ENCODE results near the gene FAM120B.
"Not testable (repeated sequence)": the region's sequence is repeated elsewhere in the genome, so short reads cannot be mapped to it uniquely, and the experiment has no call there.

Gene FAM120B

DNA sequence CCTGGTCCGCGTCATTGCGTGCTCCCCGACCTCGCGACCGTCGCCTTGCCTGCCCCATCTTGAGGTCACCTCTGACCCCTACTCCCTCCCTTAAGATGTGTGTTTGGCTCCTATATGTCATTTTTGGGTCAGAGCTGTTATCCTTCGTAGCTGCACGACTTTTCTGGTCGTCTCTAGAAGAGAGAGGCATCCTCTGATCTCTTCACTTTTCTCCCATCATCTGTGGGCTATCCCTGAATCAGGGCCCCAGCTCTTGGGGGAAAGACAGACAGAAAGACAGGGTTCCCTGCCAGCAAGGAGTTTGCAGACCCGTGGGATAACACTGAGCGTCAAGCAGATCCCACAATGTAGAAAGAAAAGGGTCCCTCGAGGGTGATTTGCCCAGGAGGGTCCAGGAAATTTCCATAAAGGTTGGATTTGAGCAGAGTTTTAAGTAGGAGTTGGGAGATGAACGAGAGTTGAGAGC is 555 bp downstream of the FAM120B start:
- no peak for DNase-seq

DNA sequence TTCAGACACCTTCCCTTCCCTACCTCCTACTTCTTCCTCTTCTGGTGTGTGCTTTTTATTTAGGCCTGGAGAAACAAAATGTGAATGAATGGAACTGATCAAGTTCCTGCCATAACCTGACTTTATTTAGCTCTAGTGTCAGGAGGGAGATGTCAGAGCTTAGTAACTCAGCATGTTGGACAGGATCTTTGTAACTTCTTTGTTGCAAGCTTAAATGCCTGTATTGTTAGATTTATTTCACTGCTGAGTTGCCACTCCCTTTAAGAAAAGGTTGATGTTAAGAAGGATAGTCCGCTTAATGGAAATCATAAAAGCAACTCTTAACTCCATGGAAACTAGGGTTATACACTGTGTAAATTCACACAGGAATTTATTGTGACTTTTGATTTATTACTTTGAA is 2.2 kb downstream of the FAM120B start:
- DNase-seq: no peak

GRCh38 chr6:170311696-170312095 is 5.1 kb downstream of the FAM120B start:
- no peak for DNase-seq

GRCh38 chr6:170312876-170313275 is 6.3 kb downstream of the FAM120B start:
- DNase-seq: no peak

DNA sequence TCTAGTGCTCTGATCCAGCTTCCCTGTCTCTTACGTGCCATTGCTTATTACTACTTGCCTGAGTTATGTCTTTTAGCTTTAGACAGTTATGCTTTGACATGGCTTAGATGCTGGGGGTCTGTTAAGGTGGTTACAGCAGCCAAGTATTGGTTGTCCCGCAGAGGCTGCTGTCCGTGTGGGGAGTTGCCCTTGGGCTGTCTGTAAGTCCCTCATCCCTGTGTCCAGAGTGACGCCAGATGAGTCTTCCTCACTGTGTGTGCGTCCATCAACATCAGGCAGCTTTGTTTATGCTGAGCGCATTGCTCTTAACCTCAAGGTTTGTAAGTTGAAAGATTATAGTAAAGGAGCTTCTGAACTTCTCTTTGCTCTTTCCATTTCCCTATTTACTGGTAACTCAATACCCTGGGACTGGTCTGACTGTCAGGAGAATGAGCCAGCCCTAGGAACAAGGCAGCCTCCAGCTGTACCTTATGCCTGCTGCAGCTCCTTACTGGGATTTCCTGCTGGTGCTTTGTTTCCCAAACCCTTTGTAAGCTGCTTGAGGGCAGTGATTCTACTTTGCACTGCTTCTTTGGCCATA is 7.2 kb downstream of the FAM120B start:
- no peak for DNase-seq

DNA sequence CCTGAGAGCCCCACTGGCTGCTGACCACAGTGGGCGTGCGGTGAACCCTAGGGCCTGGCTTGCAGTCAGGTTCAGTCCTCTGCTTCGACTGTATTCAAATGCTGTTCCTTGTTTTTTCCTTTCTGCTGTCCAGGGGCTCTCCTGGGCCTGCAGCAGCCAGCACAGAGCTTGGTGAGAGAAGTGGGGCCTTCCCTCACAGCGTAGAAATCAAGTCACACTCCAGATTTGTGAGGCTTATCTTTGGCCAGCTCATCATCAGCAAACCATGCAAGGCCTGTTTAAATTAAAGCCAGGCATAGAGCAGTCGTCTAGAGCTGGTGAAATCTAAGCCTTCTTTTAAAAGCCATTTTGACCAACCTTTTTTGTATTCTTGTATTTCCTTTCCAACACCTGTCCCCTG is 8.4 kb downstream of the FAM120B start:
- no peak for DNase-seq

GRCh38 chr6:170316071-170316470 is 9.5 kb downstream of the FAM120B start:
- no peak for DNase-seq

GRCh38 chr6:170317076-170317475 is 10.5 kb downstream of the FAM120B start:
- no peak for DNase-seq

GRCh38 chr6:170317718-170318117 is 11.2 kb downstream of the FAM120B start:
- DNase-seq: no peak

GRCh38 chr6:170329321-170329720 is 22.8 kb downstream of the FAM120B start:
- no peak for DNase-seq

DNA sequence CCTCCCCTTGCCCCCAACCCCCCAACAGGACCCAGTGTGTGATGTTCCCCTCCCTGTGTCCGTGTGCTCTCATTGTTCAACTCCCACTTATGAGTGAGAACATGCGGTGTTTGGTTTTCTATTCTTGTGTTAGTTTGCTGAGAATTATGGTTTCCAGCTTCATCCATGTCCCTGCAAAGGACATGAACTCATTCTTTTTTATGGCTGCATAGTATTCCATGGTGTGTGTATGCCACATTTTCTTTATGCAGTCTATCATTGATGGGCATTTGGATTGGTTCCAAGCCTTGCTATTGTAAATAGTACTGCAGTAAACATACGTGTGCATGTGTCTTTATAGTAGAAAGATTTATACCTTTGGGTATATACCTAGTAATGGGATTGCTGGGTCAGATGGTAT is 28.6 kb downstream of the FAM120B start:
- not testable (repeated sequence) for DNase-seq

DNA sequence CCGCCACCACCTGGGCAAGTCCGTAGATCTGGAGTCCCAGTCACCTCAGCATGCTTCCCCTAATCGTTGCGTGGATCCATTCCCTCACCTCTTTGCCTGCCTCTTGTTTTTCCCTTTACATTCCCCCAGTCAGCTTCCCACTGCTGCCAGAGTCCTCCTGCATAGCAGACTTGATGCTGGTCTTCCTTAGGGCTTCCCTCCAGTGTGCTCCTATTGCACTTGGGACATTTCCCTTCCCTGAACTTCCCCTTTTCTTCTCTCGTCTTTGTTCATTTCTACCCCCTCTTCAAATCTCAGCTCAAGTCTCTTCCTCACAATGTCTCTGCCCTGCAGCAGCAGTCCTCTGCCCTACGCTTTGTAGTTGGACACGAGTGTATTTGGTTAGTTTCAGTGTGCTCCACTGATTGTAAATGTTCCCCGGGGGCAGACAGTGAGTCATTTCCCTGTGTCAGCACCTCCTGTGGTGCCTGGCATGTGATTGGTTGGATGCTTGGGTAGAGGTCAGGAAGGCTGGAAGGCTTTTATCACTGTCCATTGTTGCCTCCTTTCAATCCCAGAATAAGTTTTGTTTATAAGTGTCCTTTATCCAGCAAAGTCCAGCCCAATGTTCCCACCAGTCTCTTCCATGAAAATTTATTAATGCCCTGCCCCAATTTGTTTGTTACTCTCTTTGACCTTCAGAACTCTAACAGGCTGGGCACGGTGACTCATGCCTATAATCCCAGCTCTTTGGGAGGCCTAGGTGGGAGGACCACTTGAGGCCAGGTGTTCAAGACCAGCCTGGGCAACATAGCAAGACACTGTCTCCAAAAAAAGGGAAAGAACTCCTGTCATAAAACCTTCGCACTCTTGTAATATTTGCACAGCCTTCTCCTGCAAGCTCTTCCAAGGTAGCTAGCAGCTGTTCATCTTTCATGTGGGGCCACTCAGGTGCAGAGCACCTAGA is 38.3 kb downstream of the FAM120B start:
- DNase-seq: no peak

DNA sequence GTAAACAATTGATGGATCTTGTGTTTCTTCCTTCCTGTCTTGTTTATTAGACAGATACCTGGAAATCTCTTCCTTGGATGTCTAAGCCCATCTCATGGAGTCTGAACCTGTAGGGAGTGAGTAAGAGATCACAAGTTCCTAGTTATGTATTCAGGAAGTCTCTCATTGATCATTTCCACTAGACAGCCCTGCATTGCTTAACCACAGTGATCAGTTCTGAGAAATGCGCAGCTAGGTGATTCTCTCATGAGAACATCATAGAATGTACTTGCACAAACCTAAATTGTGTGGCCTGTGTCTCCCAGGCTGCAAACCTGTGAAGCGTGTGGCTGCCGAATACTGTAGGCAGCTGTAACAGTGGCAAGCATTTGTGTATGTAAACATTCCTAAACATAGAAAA is 39.1 kb downstream of the FAM120B start:
- DNase-seq: no peak

- no peak for DNase-seq
Observed at GRCh38 chr6:170346649-170347048, 40.1 kb downstream of the FAM120B start.

DNA sequence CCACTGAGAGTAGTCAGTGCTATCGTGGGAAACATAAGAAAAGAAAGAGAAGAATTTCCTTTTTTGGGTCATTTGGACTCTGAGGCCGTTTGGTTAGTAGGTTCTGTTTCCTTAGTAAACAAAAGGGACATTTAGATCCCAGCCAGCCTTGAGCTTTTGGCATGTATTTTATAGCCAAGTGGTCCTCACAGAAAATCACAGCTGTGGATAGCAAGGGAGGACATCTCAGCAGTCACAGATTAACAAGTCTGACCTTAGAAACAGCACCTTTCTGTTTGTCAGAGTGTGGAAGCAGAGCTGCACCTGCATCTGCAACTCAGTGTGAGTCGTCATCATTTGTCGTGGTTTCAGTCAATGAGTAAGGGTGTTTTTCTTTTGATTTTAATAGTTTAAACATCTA is 40.5 kb downstream of the FAM120B start:
- no peak for DNase-seq

- DNase-seq: no peak
Observed at GRCh38 chr6:170347975-170348374, 41.4 kb downstream of the FAM120B start.

DNA sequence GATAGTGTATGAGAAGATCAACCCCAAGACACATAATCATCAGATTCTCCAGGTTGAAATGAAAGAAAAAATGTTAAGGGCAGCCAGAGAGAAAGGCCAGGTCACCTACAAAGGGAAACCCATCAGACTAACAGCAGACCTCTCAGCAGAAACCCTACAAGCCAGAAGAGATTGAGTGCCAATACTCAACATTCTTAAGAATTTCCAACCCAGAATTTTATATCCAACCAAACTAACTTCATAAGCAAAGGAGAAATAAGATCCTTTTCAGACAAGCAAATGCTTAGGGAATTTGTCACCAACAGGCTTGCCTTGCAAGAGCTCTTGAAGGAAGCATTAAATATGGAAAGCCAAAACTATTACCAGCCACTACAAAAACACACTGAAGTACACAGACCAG is 44.9 kb downstream of the FAM120B start:
- DNase-seq: not testable (repeated sequence)

DNA sequence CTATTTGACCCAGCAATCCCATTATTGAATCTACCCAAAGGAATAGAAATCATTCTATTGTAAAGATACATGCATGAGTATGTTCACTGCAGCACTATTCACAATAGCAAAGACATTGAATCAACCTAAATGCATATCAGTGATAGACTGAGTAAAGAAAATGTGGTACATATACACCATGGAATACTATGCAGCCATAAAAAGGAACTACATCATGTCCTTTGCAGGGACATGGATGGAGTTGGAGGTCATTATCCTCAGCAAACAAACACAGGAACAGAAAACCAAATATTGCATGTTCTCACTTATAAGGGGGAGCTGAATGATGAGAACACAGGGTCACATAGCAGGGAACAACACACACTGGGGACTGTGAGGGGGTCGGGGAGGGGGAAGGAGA is 48.6 kb downstream of the FAM120B start:
- DNase-seq: not testable (repeated sequence)

DNA sequence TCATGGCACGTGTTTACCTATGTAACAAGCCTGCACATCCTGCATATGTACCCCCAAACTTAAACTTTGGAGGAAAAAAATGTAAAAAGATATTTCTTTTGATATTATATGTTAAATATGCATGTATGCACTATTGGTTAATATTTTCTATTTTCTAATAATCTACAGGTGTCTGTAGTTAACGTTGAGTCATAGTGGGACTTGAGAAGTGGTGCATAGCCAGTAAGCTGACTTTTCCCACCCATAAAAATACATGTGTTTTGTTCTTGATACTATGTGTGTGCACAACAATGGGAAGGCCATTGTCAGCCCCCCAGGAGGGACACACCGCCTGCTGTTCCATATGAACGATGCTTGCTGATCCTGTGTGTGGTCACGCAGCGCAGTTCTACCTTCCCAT is 49.1 kb downstream of the FAM120B start:
- no peak for DNase-seq

DNA sequence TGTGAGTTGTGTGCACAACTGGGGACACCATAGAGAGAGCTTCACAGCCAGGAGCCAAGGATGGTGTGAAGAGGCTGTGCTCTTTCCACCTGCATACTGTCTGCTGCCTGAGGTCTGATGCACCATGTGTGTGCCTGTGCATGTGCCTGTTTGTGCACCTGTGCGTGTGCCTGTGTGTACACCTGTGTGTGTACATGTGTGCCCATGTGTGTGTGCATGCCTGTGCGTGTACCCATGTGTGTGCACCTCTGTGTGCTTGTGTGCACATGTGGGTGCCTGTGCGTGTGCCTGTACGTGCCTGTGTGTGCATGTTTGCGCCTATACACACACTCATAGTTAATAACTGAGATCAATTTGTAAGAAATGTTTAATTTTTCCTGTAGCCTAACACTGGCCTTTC is 51.3 kb downstream of the FAM120B start:
- no peak for DNase-seq

DNA sequence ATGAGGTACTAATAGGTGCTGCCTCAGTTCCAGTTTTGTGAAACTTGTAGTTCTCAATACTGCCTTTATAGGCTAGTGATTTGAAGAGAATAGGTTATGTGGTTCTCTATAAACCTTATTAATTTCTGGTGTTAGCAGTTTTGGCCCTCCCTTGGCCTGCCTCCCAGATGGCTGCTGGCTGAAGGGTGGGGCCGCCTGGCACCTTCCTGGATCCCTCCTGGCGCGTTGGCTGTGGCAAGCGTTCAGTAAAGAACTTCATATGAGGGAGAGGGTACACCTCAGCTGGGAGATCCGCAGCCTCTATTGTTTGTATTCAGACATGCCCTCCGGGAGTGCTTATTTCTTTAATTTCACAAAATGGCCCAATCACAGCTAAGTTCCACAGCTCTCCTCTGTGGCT is 51.9 kb downstream of the FAM120B start:
- no peak for DNase-seq

GRCh38 chr6:170360476-170360875 is 53.9 kb downstream of the FAM120B start:
- no peak for DNase-seq

- DNase-seq: no peak
Observed at GRCh38 chr6:170361335-170361734, 54.8 kb downstream of the FAM120B start.

GRCh38 chr6:170362121-170362520 is 55.6 kb downstream of the FAM120B start:
- no peak for DNase-seq

Measured in GOT3 (cell line).